Thyroid gland (tissue), 4 donors: Measurements from ENCODE around the gene PKHD1. TPM values are rescaled to one million over a fixed set of nuclear protein-coding genes. Genes with fewer than 3 reads are reported as not detected.

Experiments used
- DNase-seq, 2 donors: peaks; one replicate each; pipeline ENCODE4 v3.0.0-alpha.2; 2019
- H3K27ac ChIP-seq, 3 donors: fragments of 200-600 bp; sonication (generic); 1 replicate in 2 of 3; 2 replicates in 1 of 3; pipeline ENCODE4 v1.5.1; 2016 to 2019; ENCODE audit warnings: mild to moderate bottlenecking in 1 of 3, moderate library complexity in 1 of 3
- H3K27me3 ChIP-seq: fragments of 200-600 bp; sonication (generic); one replicate; pipeline ENCODE4 v1.5.1; 2019
- H3K36me3 ChIP-seq, 2 donors: fragments of 200-600 bp; sonication (generic); one replicate each; pipeline ENCODE4 v1.5.1; 2016 to 2019
- H3K4me1 ChIP-seq, 2 donors: fragments of 200-600 bp; sonication (generic); one replicate each; pipeline ENCODE4 v1.5.1; 2017 to 2019
- H3K4me3 ChIP-seq, 3 donors: fragments of 200-600 bp; sonication (generic); replicated peaks in 1 of 3; 1 replicate in 2 of 3; 2 replicates in 1 of 3; pipeline ENCODE4 v1.5.1; 2016; ENCODE audit warnings: mild to moderate bottlenecking in 1 of 3
- H3K9me3 ChIP-seq: fragments of 200-600 bp; sonication (generic); one replicate; pipeline ENCODE4 v1.5.1; 2017
- CTCF ChIP-seq, 6 experiments: fragments of 200-600 bp in 3 of 6; fragments of 450-650 bp in 3 of 6; sonication (generic) in 3 of 6; IDR thresholded peaks; one replicate each; pipeline ENCODE4 v1.5.1; 2016 to 2019; ENCODE audit warnings: antibody characterized with exemption in 6 of 6, mild to moderate bottlenecking in 2 of 6, inconsistent platforms in 1 of 6, moderate library complexity in 1 of 6
- POLR2A ChIP-seq, 2 donors: fragments of 450-650 bp; IDR thresholded peaks; one replicate each; pipeline ENCODE4 v1.6.1; 2017; ENCODE audit warnings: antibody characterized with exemption in 2 of 2, mild to moderate bottlenecking in 2 of 2, moderate library complexity in 1 of 2
- WGBS, 2 donors: methylation state at CpG; one replicate each; pipeline ENCODE4 v1.1.5; 2017; 5-methylcytosine and 5-hydroxymethylcytosine counted together
- intact Hi-C: fragments of 100-400 bp; cut with DNase I; formaldehyde crosslinking; loops from one replicate; pipeline ENCODE4 v1.15.1; 2023
- total RNA-seq, 4 donors: library from RNA; depleted of rRNA; stranded (reverse); fragments of >200 nt; gene quantifications; one replicate each; pipeline ENCODE4 v1.2.3, GENCODE V29; 2016

The PKHD1 gene
- total RNA-seq, 4 donors from 2014 or later: under 0.01 to 0.11 (median 0.07) TPM

GRCh38 chr6:52102405-52102804 is 15.0 kb upstream of the PKHD1 start:
- 64 to 67% methylated on average over 1 of the region's 1 CpG for WGBS, 2 donors
- intact Hi-C loops: no loop called here
- Histone ChIP-seq H3K27me3 (no peaks in the 10 kb centered on the region), H3K9me3 (no peaks in the 10 kb centered on the region), H3K4me1 (no peaks in the 10 kb centered on the region), H3K27ac (no peak overlapping the region), H3K4me3 (no peak overlapping the region), H3K36me3 (no peaks in the 10 kb centered on the region)
- no peak for DNase-seq
- TF ChIP-seq CTCF (IDR thresholded peaks at IDR 0.05): no peak
- TF ChIP-seq POLR2A (IDR thresholded peaks at IDR 0.05): no peak

- H3K27me3 ChIP-seq: no peaks in the 10 kb centered on the region
- no peaks in the 10 kb centered on the region for H3K36me3 ChIP-seq
- no peaks in the 10 kb centered on the region for H3K4me1 ChIP-seq
- H3K27ac ChIP-seq: no peak overlapping the region
- TF ChIP-seq POLR2A (IDR thresholded peaks at IDR 0.05) (no peak), CTCF (IDR thresholded peaks at IDR 0.05) (no peak)
- H3K4me3 ChIP-seq: no peak overlapping the region
- DNase-seq: no peak
- WGBS, 2 donors: 76 to 77% methylated on average over 1 of the region's 1 CpG
- H3K9me3 ChIP-seq: no peaks in the 10 kb centered on the region
- intact Hi-C loops: no loop called here
Observed at GRCh38 chr6:52098721-52099120, 11.3 kb upstream of the PKHD1 start.

- intact Hi-C loops: no loop called here
- Histone ChIP-seq H3K36me3 (no peaks in the 10 kb centered on the region), H3K4me1 (peaks cover 5 to 9% of the 10 kb centered on the region in 2 donors), H3K4me3 (no peak overlapping the region), H3K27ac (no peak overlapping the region), H3K9me3 (no peaks in the 10 kb centered on the region), H3K27me3 (no peaks in the 10 kb centered on the region)
- no peak for DNase-seq
- TF ChIP-seq POLR2A (IDR thresholded peaks at IDR 0.05) (no peak), CTCF (IDR thresholded peaks at IDR 0.05) (no peak)
- 79 to 86% methylated on average over 2 of the region's 2 CpGs for WGBS, 2 donors
Observed at GRCh38 chr6:52089758-52090348, 2.4 kb upstream of the PKHD1 start.

GRCh38 chr6:52086741-52087140 is 672 bp downstream of the PKHD1 start:
- no peak for DNase-seq
- H3K27me3 ChIP-seq: no peaks in the 10 kb centered on the region
- no peak for TF ChIP-seq CTCF (IDR thresholded peaks at IDR 0.05)
- TF ChIP-seq POLR2A (IDR thresholded peaks at IDR 0.05): no peak
- H3K4me1 ChIP-seq: peaks cover 9 to 12% of the 10 kb centered on the region in 2 donors
- H3K36me3 ChIP-seq: no peaks in the 10 kb centered on the region
- no peak overlapping the region for H3K27ac ChIP-seq
- no peak overlapping the region for H3K4me3 ChIP-seq
- intact Hi-C loops: no loop called here
- no peaks in the 10 kb centered on the region for H3K9me3 ChIP-seq
- 64 to 67% methylated on average over 5 of the region's 5 CpGs for WGBS, 2 donors

GRCh38 chr6:52081237-52081636 is 6.2 kb downstream of the PKHD1 start:
- TF ChIP-seq POLR2A (IDR thresholded peaks at IDR 0.05) (no peak), CTCF (IDR thresholded peaks at IDR 0.05) (no peak)
- peaks cover 9 to 12% of the 10 kb centered on the region in 2 donors for H3K4me1 ChIP-seq

More at GRCh38 chr6:52081237-52081636, 6.2 kb downstream of the PKHD1 start:
- no peaks in the 10 kb centered on the region for H3K9me3 ChIP-seq
- no peak overlapping the region for H3K4me3 ChIP-seq
- intact Hi-C loops: no loop called here
- 88 to 91% methylated on average over 4 of the region's 4 CpGs for WGBS, 2 donors
- no peaks in the 10 kb centered on the region for H3K36me3 ChIP-seq
- no peak overlapping the region for H3K27ac ChIP-seq
- no peak for DNase-seq
- H3K27me3 ChIP-seq: no peaks in the 10 kb centered on the region
